ENCODE data around the gene CSTPP1. TPM values are rescaled to one million over a fixed set of nuclear protein-coding genes. Genes with fewer than 3 reads are reported as not detected.

Gene CSTPP1
- polyA plus RNA-seq, 1 donor from 2014 or later = 46.4 TPM

DNA sequence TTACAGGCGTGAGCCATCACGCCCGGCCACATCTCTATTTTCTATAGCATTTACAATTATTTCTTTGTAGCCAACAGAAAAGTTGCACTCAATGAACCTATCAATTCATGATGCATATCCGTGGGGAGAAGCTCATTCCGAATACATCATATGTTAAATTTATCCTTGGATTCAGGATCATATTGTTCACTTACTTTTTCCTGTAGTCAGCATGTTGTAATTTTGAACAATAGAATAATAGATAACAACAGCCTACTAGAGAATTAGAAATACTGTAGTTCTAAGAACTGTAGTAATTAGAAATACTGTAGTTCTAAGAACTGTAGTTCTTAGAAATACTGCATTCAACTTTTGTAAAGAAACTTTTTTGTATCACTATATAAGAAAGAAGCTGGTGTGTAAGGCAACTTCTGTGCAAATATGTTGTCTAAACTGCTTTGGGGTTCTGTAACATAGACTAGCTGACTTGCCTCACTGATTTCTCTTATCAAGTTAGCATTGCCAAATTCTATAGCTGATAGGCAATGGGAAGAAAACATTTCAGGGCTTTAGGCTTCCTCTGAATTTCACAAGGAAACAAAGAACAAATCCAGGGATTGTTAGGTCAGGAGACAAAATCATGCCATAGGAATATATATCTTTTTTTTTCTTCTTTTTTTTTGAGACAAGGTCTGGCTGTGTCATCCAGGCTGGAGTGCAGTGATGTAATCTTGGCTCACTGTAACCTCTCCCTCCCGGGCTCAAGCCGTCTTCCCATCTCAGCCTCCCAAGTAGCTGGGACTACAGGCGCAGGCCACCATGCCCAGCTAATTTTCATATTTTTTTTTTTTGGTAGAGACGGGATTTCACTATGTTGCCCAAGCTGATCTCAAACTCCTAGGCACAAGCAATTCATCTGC is 91.9 kb downstream of the CSTPP1 start:
- H3K36me3 ChIP-seq (ENCODE audit: insufficient read depth, low read length) = no peaks in the 10 kb centered on the region
- no peaks in the 10 kb centered on the region for H3K9me3 ChIP-seq (ENCODE audit: low read length)
- H3K9me2 ChIP-seq (ENCODE audit: insufficient read depth, low read length) = no peaks in the 10 kb centered on the region

DNA sequence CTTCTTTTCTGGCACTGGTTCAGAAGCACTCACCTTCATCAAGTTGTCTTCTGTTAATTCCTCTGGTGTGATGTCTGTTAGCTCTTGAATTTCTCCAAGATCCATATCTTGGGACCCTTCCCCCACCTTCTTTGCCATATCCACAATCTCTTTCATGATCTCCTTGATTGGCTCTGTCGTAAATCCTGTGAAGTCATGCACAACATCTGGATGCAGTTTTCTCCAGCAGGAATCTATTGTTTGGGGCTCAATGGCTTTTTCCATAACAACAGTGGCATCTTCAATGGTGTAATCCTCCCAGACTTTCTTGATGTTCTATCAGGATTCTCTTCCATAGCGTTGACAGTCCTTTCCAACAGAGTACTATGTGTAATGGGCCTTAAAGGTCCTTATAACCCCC is 96.9 kb downstream of the CSTPP1 start:
- H3K79me2 ChIP-seq (replicated peaks; ENCODE audit: insufficient read depth, low read length) = no peaks in the 10 kb centered on the region
- H3F3A ChIP-seq (ENCODE audit: insufficient read depth, low read length, poor library complexity, severe bottlenecking) = no peaks in the 10 kb centered on the region
- no peaks in the 10 kb centered on the region for H4K20me1 ChIP-seq (ENCODE audit: insufficient read depth)
- H3K27ac ChIP-seq (ENCODE audit: low read length) = no peak overlapping the region
- H3K9me3 ChIP-seq (ENCODE audit: low read length) = no peaks in the 10 kb centered on the region
- H2AFZ ChIP-seq (ENCODE audit: low read depth, low read length) = no peak overlapping the region
- H3K9me2 ChIP-seq (ENCODE audit: insufficient read depth, low read length) = no peaks in the 10 kb centered on the region
- no peak overlapping the region for H3K9ac ChIP-seq (ENCODE audit: low read length)
- no peak for TF ChIP-seq RAD21 (conservative IDR thresholded peaks at IDR 0.05)
- TF ChIP-seq, protein P1, sequence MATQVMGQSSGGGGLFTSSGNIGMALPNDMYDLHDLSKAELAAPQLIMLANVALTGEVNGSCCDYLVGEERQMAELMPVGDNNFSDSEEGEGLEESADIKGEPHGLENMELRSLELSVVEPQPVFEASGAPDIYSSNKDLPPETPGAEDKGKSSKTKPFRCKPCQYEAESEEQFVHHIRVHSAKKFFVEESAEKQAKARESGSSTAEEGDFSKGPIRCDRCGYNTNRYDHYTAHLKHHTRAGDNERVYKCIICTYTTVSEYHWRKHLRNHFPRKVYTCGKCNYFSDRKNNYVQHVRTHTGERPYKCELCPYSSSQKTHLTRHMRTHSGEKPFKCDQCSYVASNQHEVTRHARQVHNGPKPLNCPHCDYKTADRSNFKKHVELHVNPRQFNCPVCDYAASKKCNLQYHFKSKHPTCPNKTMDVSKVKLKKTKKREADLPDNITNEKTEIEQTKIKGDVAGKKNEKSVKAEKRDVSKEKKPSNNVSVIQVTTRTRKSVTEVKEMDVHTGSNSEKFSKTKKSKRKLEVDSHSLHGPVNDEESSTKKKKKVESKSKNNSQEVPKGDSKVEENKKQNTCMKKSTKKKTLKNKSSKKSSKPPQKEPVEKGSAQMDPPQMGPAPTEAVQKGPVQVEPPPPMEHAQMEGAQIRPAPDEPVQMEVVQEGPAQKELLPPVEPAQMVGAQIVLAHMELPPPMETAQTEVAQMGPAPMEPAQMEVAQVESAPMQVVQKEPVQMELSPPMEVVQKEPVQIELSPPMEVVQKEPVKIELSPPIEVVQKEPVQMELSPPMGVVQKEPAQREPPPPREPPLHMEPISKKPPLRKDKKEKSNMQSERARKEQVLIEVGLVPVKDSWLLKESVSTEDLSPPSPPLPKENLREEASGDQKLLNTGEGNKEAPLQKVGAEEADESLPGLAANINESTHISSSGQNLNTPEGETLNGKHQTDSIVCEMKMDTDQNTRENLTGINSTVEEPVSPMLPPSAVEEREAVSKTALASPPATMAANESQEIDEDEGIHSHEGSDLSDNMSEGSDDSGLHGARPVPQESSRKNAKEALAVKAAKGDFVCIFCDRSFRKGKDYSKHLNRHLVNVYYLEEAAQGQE (IDR thresholded peaks at IDR 0.05; ENCODE audit: borderline replicate concordance) = no peak
- no peak overlapping the region for H3K4me2 ChIP-seq (ENCODE audit: low read length)
- no peak overlapping the region for H3K4me3 ChIP-seq (ENCODE audit: low read length)
- no peaks in the 10 kb centered on the region for H3K27me3 ChIP-seq (ENCODE audit: insufficient read depth, low read depth, low read length)
- no peaks in the 10 kb centered on the region for H3K36me3 ChIP-seq (ENCODE audit: insufficient read depth, low read length)

More for the DNA sequence above, 91.9 kb downstream of the CSTPP1 start:
- Histone ChIP-seq H3K27me3 (ENCODE audit: insufficient read depth, low read depth, low read length) (peaks cover 12% of the 10 kb centered on the region), H3K4me2 (ENCODE audit: low read length) (no peak overlapping the region), H4K20me1 (ENCODE audit: insufficient read depth) (no peaks in the 10 kb centered on the region), H3K27ac (ENCODE audit: low read length) (no peak overlapping the region), H2AFZ (ENCODE audit: low read depth, low read length) (no peak overlapping the region), H3F3A (ENCODE audit: insufficient read depth, low read length, poor library complexity, severe bottlenecking) (no peaks in the 10 kb centered on the region), H3K9ac (ENCODE audit: low read length) (no peak overlapping the region), H3K4me3 (ENCODE audit: low read length) (no peak overlapping the region), H3K79me2 (replicated peaks; ENCODE audit: insufficient read depth, low read length) (no peaks in the 10 kb centered on the region)
- TF ChIP-seq, protein P2, sequence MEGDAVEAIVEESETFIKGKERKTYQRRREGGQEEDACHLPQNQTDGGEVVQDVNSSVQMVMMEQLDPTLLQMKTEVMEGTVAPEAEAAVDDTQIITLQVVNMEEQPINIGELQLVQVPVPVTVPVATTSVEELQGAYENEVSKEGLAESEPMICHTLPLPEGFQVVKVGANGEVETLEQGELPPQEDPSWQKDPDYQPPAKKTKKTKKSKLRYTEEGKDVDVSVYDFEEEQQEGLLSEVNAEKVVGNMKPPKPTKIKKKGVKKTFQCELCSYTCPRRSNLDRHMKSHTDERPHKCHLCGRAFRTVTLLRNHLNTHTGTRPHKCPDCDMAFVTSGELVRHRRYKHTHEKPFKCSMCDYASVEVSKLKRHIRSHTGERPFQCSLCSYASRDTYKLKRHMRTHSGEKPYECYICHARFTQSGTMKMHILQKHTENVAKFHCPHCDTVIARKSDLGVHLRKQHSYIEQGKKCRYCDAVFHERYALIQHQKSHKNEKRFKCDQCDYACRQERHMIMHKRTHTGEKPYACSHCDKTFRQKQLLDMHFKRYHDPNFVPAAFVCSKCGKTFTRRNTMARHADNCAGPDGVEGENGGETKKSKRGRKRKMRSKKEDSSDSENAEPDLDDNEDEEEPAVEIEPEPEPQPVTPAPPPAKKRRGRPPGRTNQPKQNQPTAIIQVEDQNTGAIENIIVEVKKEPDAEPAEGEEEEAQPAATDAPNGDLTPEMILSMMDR (IDR thresholded peaks at IDR 0.05; ENCODE audit: poor library complexity, severe bottlenecking) = no peak
- TF ChIP-seq RAD21 (conservative IDR thresholded peaks at IDR 0.05) = no peak
- no peak for TF ChIP-seq POLR2AphosphoS5 (IDR thresholded peaks at IDR 0.05)
- TF ChIP-seq EP300 (conservative IDR thresholded peaks at IDR 0.05; ENCODE audit: poor library complexity, severe bottlenecking) = no peak
- TF ChIP-seq TAF1 (IDR thresholded peaks at IDR 0.05; ENCODE audit: low read depth) = no peak
- TF ChIP-seq EZH2 (IDR thresholded peaks at IDR 0.05; ENCODE audit: borderline replicate concordance, insufficient read depth, low read length, poor library complexity, severe bottlenecking) = no peak
- TF ChIP-seq SMC3 (conservative IDR thresholded peaks at IDR 0.05; ENCODE audit: poor library complexity) = no peak
- TF ChIP-seq MXI1 (conservative IDR thresholded peaks at IDR 0.05; ENCODE audit: poor library complexity, severe bottlenecking) = no peak
